GM19193 (cell line): Measurements from ENCODE around the gene CDHR2.

Experiments used
- POLR2A ChIP-seq: IDR thresholded peaks from 4 replicates; pipeline ENCODE4 v1.6.1; 2011; ENCODE audit not compliant: insufficient read depth, insufficient read length; ENCODE audit errors: extremely low read depth

CDHR2 gene

DNA sequence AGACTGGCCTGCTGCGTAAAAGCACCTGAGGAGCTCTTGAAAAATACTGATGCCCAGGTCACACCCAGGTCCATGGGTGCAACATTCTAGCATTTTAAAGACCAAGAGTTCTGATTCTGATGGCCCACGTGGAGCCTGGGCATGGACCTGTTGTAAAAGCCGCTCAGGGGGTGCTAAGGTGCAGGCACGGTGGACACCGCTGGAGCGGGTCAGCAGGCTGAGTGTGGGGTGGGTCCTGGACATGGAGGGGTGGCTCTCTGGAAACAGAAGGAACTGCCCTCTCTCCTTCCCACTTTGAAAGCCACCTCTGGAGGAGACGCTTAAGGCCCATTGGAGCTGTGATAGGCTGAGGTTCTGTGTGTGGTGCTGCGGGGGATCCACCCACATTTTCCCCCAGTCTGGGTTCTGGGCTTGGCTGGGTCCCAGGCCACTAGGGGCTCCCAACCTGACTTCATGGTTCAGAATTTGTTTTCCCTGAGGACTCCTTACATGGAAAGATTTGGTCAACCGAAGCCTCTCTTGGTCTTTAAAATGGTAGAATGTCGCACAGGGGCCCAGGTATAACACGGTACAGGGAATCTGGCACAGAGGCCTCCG, 44.2 kb downstream of the CDHR2 start:
- no peak for TF ChIP-seq POLR2A

GRCh38 chr5:176594554-176594953, 45.4 kb downstream of the CDHR2 start:
- TF ChIP-seq POLR2A = no peak

- no peak for TF ChIP-seq POLR2A
These were observed 46.3 kb downstream of the CDHR2 start for GRCh38 chr5:176595386-176595943.

DNA sequence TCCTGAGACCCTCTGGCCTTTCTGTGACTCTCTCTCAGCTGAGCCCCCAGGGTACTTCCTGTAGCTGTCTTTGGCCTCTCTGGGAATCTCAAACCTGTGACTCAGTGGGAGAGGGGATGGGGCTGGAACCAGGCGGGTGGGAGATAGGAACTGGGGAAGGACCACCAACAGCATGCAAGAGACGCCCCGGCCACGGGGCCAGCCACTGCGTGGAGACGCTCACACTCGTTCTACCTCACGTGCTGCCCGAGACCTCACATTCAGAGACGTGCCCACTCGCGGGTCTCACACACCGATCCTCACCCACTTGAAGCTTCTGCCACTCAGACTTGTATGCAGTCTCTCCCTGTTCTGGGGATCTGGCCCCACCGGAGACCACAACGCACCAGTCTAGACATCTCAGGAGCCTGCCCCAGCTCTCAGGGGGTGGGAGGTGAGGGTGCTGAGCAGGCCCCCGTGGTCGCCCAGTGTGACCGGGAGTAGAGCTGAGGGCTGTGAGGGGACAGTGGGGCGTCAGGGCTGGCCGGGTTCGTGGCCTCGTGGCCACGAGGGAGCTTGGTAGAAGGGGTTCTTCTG, 47.0 kb downstream of the CDHR2 start:
- no peak for TF ChIP-seq POLR2A

DNA sequence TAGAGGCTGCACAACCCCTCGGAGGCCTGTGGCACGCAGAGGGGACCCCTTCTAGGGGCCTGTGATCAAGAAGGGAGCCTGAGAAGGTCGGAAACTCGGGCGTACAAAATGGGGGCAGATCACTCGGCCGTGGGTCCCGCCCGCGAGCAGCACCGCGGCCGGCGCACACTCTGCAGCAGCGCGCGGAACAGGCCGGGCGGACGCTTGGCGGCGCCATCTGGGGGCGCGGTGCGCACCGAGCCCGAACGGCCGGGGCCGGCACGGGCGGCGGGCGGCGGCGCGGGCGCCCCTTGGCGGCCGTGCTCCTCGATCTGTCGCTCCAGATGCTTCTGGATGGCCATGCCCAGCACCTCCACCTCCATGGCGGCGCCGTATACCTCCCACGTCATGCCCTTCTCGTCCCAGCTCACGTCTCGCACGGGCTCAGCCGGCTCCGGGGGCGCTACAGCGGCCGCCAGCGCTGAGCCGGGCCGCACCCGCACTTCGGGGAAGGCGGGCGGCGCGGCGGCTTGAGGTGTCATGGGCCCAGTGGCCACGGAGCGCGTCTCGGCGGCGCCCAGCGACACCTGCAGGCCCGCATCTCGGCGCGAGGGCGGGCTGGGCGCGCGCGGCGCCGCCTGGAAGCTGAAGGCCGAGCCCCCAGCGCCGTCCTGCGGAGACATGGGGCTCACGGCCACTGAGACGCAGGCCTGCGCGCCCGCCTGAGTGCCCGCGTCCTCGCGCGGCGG, 47.7 kb downstream of the CDHR2 start:
- TF ChIP-seq POLR2A = no peak

- no peak for TF ChIP-seq POLR2A
These were observed 48.6 kb downstream of the CDHR2 start for GRCh38 chr5:176597417-176598389.

DNA sequence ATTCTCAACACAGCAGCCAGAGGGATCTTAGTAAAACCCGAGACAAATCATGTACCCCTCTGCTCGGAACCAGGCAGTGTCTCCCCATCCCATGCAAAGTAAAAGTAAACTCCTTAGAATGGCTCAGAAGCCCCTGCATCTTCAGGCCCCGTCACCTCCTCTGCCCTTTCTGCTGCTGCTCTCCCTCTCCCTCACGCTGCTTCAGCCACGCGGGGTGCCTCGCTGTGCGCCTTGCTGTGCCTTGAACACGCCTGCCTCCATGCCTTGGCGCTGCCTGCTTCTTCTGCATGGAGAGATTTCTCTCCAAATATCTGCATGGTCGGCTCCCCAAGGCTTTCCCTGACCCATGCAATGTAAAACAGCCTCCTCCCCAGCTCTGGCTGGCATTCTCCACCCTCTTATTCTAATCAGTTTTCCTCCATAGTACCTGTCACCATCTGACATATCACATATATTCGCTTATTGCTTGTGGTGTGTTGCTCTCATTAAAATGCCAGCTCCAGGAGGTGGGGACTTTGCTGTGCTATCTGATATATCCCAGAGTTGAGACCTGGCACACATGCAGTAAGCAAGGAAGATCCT, 52.9 kb downstream of the CDHR2 start:
- TF ChIP-seq POLR2A = no peak

GRCh38 chr5:176603091-176603490, 53.9 kb downstream of the CDHR2 start:
- no peak for TF ChIP-seq POLR2A

DNA sequence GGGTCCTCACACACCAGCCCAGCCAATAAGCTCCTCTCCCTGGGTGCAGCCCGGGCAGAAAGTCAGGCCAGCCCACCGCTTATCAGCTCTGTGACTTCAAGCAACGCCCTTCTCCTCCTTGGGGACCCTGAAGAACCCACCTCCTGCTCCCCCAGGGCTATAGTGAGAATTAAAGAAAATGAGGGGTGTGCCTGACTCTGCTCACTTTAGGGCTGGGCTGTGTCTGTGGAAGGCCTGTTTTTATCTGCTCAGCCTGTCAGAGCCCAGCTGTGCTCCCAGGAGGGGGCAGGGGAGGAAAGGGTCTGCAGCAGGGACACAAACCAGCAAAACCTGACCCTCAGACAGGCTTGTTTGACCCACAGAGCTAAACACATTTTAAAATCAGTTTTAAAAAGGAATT, 56.9 kb downstream of the CDHR2 start:
- TF ChIP-seq POLR2A = no peak

GRCh38 chr5:176606875-176607274, 57.7 kb downstream of the CDHR2 start:
- TF ChIP-seq POLR2A = no peak

GRCh38 chr5:176608142-176608705, 59.1 kb downstream of the CDHR2 start:
- TF ChIP-seq POLR2A = no peak

GRCh38 chr5:176608937-176609723, 60.0 kb downstream of the CDHR2 start:
- TF ChIP-seq POLR2A = no peak

DNA sequence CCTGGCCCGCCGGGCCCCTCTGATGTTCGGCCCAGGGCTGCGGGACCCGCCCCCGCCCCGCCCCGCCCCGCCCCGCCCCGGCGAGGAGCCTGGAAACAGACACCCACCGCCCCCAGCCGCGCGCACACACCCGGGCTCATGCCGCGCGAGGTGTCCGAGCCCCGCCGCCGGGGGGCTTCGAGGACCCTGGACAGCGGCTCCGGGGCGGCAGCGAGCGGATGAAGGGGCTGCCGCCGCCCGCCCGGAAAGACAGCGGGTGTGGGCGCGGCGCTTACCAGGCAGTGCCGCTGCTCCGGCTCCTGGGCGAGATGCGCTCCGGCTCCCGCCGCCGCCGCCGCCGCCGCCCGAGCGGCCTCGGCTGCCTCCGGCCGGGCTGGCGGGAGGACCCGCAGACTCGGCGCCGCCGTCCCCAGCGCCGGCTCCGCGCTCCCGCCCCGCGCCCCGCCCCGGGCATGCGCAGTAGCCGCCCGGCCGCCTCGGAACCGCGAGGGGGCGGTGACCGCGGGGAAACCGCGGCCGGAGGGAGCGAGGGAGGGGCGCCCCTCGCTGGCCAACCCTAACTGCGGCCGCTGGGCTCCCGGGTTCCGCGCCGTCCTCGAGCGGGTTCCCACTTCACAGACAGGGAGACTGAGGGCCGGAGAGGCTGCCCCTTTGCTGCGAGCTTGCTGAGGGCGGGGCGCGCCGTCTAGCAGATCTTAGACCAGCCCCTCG, 60.7 kb downstream of the CDHR2 start, which contains the start of gene GPRIN1:
TSS of gene GPRIN1 (minus strand) at position 433 of the 711 bp plus-strand sequence. CDS start 10,322 bp downstream, outside the sequence.
- peak; percentile 32 for TF ChIP-seq POLR2A

DNA sequence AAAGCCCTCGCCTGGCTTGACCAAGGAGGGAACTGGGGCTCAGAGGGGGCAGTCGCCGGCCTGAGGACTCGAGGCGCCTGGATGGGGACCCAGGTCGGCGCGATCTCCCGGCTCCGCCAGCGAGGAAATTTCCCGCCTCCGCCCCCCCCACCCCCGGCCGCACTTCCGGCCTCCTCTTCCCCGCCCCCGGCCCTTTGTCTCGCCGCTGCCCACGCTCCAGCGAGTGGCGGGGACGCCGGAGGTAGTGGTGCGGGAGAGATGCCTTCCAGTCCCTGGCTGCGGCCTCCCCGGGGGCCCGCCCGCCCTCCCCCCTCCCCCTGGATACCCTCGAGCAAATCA, 61.3 kb downstream of the CDHR2 start:
- TF ChIP-seq POLR2A = no peak
